Retinal pigment epithelial cell (primary cell): ENCODE data around the gene SHB.

ENCODE experiments used
- DNase-seq: peaks from one replicate; pipeline ENCODE4 v3.0.0-alpha.2; 2010; ENCODE audit warnings: low read depth
- H3K4me3 ChIP-seq: 2 replicates; pipeline ENCODE4 v1.5.1; 2011; ENCODE audit warnings: mild to moderate bottlenecking, low read length, control low read depth, moderate library complexity
- CTCF ChIP-seq: conservative IDR thresholded peaks from 2 replicates; pipeline ENCODE4 v1.5.1; 2011; ENCODE audit warnings: low read depth, low read length, control low read depth, inconsistent platforms

Gene SHB

DNA sequence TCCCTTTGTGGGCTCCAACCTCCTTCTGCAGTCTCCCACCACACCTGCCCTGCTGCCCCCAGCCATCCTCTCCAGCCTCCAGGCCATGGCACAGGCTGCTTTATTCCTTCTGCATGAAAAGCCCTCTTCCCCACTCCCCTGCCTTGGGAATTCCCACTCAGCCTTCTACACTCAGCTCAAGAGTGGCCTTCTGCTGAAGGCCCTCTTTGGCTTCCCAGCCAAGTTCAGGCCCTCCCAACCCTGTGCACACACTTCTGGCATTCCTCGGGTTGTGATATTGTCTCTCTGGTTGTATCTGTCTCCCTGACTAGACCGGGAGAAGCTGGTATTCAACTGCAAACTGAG, 5.7 kb downstream of the SHB start:
- peak overlapping the region; percentile 98 for H3K4me3 ChIP-seq
- DNase-seq, result no peak
- TF ChIP-seq CTCF, result no peak

DNA sequence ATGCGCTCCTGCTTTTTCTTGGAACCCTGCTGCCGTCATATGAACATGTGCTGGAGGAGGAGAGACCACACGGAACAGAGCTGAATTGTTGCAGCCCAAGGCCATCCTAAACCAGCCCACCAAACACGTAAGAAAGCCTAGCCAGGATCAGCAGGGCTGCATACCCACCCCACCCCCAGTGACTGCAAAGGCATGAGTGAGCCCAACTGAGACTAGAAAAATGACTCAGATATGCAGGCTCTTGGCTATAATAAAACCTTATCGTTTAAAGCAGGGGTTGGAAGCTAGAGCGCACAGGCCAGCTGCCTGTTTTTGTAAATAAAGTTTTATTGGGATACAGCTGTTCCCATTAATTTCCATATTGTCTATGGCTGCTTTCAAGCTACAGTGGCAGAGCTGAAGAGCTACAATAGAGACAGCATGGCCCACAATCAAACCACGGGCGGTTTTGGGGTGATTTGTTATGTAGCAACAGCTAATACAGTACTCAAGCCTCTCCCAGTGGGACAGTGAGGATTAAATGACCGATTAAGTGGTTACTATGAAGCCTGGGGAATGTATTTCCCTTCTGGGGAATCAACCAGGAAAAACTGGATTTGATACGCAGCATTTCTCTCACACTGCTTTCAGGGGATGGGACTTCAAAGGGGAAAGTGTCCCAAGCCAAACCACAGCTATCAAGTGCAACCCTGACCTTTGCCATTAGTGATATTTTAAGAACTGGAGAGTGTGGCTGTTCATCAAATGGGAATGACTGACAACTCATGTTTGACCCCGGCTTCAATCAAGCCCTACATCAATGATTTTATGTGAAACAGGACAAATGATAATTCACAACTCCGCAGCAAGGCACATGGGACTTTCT, 6.3 kb downstream of the SHB start:
- DNase-seq, result peak; percentile 62
- no peak for TF ChIP-seq CTCF
- H3K4me3 ChIP-seq, result peak overlapping the region; percentile 98

DNA sequence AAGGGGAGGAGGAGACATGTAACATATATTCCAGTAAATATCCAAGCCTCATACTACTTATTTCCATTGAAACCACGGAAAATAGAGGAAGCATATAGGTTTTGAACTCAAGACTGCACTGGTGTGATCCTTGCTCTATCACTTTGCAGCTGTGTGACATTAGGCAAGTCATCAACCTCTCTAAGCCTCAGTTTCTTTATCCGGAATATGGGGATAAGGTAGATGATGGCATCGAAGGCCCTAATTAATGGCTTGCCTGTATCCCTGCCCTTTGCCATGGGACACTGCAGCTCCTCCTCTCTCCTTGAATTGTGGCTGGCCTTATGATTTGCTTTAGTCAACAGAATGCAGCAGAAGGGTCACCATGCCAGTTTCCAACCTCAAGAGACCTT, 6.9 kb downstream of the SHB start:
- no peak for DNase-seq
- TF ChIP-seq CTCF, result no peak
- H3K4me3 ChIP-seq, result peak overlapping the region; percentile 98

GRCh38 chr9:38061326-38061977, 7.6 kb downstream of the SHB start:
- no peak for TF ChIP-seq CTCF
- no peak overlapping the region for H3K4me3 ChIP-seq
- no peak for DNase-seq

GRCh38 chr9:38060681-38061080, 8.3 kb downstream of the SHB start:
- DNase-seq, result no peak
- TF ChIP-seq CTCF, result no peak

GRCh38 chr9:38059233-38059936, 9.6 kb downstream of the SHB start:
- no peak for TF ChIP-seq CTCF
- no peak for DNase-seq
- no peak overlapping the region for H3K4me3 ChIP-seq

More at GRCh38 chr9:38060681-38061080, 8.3 kb downstream of the SHB start:
- no peak overlapping the region for H3K4me3 ChIP-seq
